GM15510 (cell line): ENCODE measurements around the gene NCR2.

Experiments
- POLR2A ChIP-seq: IDR thresholded peaks from 3 replicates; pipeline ENCODE4 v1.6.1; 2011; ENCODE audit warnings: borderline replicate concordance; ENCODE audit not compliant: insufficient read length; ENCODE audit errors: extremely low read depth

NCR2 gene

DNA sequence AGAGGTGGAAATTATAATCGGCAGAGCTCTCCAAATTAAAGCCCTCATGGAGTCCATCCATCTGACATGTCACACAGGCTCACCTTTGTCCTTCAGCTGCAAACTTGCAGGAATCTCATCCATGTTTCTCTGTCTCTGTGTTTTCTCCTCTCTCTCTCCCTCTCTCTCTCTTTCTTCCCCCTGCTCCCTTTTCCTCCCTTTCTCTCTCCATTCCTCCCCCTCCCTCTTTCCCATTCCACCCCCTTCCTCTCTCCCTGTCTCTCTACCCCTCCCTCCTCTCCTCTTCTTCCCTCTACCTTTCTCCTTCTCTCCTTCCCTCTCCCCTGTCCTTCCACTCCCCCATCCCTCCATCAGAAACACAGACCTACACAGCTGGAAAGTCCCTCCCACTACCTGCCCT is 6.8 kb downstream of the NCR2 start:
- no peak for TF ChIP-seq POLR2A

DNA sequence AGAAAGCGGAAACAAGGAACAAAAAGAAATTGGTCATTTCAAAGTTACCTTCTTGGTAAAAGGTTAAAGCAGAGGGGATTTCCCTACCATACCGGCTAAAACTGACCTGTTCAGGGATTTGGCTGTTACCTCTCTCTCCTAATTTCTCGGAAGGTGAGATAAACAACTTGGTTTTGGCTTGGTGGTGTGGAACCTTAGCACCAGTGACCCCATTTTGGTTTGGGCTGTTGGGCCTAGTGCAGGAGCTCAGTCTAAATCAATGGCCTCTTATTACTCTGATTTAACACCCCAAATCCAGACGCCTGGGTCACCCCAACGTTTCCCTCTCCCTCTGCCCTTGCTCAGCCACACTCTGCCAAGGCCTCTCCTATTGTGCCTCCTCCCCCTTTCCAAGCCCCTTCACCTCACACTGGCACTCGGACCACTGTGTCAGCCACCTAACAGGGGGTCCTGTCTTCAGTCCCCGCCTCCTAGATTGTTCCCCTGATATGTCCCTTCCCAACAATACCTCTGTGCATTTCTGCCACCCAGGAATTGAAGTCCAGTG is 8.3 kb downstream of the NCR2 start:
- no peak for TF ChIP-seq POLR2A

DNA sequence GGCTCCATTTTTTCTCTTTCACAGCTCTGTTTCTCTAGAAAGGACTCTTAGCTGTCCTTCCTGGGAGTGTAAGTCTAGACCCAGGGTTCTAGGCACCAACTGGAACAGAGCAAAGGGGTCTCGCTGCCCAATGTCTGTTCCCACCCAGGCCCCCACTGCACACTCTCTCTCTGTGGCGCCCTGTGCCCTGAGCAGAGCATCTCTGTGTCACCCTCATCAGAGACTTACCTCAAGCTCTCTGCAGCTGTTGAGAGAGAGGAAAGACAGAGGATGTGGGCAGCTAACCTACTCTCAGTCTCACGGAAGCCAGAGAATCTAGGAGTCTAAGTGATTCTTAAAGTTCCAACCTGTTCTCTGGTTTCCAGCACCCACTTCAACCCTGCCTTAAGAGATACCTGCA is 9.5 kb downstream of the NCR2 start:
- TF ChIP-seq POLR2A = no peak

DNA sequence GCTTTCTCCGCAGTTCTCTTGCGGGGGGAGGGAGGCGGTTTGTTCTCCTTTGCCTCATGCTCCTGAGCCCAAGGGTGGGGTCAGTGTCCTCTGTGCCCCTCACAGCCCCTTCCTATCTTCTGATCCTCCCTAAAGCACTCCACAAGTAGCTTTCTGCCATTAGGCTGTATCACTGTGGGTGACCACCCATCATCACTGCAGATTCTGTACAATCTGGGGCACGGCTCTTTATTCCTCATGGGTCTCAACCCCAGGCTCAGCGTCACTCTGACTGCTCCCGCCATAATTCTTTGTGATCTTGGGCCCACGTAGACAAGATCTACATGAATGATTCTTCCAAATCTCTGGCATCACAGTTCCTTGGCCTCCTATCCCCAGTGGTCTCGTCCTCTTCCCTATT is 10.5 kb downstream of the NCR2 start:
- no peak for TF ChIP-seq POLR2A

DNA sequence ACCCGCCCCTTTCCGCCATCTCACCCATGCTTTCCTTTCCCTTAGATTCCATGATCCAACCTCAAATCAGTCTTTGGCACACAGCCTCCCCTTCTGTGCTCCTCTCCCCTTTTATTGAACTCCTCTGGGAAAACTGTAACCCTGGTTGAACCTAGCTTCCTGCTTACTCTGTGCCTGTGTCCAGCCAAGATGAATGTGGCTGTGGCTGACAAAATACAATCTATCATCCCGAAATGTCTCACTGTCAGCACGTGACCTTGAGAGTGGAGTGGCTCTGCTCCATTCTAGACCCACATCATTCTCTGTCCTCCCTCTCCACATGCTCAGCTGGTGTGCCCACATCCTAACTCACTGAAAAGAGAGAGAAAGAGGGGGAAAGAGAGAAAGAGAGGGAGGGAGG is 11.0 kb downstream of the NCR2 start:
- TF ChIP-seq POLR2A = no peak

DNA sequence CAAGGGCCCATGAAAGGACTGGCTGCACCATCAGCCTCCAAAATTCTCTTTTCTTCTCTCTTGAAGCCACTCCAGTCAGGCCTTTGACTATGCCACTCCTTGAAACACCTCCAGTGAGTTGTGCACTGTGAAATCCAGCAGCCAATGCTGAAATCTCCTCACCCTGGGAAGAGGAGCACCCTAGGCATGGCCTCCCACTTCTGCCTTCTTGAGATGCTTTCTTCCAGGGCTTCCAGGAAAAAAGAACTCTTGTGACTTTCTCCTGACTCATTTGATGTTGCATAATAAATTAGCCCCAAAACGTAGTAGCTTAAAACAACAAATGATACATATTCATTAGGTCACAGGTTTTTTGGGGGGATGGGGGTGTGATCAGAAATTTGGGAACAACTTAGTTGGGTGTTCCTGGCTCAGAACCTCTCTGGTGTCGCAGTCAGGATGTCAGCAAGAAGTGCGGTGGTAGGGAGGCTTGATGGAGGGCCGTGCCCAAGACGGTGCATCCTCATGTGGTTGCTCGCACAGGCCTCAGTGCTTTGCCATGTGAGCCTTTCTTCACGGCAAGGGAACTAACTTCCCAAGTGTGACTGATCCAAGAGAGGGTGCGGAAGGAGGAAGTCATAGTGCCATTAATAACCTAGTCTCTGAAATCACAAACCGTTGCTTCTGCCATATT is 12.1 kb downstream of the NCR2 start:
- no peak for TF ChIP-seq POLR2A

DNA sequence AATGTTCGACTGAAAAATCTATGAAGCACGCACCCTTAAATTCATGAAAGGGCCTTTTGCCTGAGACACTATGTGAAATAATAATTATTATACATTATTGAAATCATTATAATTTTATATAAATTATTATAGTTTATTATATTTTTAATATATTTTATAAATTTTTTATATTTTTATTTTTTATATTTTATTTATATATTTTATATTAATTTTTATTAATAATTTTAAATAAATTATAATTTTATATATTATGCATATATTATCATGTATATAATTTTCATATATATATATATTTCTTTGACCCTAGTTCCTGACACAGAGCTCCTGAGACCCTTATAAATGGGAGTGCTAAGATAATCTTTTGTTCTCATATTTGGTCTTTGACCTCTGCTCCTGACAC is 13.5 kb downstream of the NCR2 start:
- no peak for TF ChIP-seq POLR2A

DNA sequence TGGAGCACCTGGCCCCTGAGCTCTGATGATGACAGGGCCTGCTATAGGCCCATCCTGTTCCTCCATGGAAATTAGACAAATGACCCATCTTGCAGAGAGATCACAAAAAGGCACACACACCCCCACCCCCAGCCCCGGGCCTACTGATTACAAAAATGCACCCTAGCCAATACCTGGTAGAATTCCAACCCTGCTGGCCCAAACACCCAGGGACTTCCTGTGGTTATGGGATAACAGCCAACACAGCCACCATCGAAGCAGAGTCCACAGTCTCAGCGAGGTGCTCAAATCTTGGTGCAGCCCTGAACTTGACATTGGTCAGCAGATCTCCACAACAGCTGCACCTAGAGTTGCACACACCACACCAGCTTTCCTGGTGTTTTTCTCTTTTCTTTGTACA is 17.0 kb downstream of the NCR2 start:
- no peak for TF ChIP-seq POLR2A

DNA sequence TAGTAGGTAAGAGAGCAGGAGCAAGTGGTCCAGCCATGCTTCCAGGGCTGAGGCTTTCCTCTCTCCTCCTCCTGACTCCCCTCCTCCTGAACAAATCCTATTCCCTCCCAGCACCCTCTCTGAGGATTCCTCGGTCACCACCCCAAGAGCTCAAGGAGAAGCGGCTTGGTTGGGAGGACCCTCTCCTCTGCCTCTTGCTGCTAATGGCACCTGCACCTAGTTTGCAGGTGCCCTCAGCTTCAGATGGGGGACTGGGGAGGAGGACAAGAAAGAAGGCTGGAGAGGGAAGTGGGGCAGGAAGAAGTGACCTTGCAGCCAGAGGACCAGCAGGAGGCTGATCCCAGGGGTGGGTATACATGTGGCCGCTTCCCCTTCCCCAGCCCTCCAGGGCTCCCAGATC is 17.5 kb downstream of the NCR2 start:
- no peak for TF ChIP-seq POLR2A

DNA sequence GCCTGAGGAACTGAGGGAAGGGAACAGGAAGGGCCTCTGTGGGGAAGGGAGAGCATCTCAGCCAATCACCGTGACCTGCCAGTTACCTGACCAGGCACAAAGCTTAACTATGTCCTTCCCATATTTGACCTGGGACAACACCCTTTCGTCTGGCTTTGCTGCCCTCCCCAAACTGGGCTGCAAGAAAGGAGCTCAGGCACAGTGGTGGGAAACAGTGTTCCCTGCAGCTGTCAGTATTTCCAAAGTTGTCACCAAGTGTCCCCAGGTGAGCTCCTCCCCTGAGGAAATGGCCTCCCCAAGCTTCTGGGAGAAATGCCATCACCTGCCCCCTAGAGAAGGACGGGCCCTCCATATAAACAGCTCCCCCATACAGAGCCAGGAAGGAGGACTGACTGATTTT is 17.9 kb downstream of the NCR2 start:
- no peak for TF ChIP-seq POLR2A

DNA sequence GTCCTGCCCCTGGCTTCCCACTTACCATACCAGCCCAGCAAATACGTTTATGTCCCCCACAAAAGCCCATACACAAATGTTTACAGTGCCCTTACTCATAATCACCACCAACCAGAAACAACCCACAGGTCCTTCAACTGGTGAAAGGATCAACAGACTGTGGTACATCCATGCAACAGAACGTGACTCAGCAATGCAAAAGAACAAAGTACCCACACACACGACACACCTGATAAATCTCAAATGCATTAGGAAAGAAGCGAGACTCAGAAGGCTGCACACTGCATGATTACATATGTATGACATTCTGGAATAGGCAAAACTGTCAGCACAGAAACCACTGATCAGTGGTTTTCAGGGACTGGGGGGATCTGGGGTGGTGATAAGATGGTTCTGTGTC is 20.5 kb downstream of the NCR2 start:
- TF ChIP-seq POLR2A = no peak

DNA sequence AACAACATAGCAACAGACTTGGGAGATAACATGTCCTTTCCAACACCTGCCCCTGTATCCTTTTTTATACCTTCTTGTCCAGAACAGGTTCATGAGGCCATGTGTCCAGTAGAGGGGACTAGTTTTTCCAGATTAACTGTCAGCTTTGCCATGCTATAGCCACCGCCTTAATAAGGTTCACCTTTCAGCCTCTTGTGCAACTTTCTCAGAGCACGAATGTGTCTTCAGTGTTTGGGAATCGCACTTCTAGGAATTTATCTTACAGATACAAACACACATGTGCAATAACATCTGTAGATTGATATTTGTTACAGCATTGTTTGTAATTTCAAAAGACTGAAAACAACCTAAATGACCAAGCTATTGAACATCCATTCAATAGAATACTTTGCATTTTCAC is 21.4 kb downstream of the NCR2 start:
- no peak for TF ChIP-seq POLR2A

DNA sequence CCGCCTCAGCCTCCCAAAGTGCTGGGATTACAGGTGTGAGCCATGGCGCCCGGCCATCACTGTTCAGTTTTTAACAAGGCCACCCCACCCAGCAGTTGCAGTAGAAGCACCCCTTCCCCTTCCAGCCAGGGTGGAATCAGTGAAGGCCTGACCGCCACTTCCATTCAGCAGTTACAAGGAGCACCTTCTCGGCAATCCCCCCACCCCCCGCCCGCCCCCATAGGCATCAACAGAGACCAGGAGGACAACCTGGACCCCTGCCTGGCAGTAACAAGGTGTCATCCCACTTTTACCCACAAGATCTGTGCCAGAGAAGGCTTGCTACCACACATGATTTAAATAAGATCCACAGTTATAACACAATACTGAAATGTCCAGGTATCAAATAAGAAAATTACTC is 23.1 kb downstream of the NCR2 start:
- TF ChIP-seq POLR2A = no peak

DNA sequence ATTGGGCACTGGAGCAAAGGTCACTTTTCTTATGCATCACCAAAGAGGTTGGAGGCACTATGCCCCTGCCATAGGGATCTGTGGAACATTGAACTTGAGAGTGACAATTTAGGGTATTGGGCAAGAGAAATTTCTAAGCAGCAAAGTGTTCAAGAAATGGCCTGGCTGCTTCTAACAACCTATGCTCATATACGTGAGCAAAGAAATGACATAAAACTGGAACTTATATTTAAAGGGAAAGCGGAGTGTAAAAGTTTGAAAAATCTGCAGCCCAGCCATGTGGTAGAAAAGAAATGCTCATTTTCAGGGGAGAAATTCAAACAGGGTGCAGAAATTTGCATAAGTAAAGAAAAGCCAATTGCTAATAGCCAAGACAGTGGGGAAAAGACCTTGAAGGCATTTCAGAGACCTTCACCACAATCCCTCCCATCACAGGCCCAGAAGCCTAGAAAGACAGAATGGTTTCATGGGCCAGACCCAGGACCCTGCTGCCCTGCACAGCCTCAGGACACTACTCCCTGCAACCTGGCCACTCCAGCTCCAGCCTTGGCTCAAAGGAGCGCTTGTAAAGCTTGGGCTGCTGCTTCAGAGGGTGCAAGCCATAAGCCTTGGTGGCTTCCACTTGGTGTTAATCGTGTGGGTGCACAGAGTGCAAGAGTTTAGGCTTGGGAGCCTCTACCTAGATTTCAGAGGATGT is 24.4 kb downstream of the NCR2 start:
- TF ChIP-seq POLR2A = no peak

DNA sequence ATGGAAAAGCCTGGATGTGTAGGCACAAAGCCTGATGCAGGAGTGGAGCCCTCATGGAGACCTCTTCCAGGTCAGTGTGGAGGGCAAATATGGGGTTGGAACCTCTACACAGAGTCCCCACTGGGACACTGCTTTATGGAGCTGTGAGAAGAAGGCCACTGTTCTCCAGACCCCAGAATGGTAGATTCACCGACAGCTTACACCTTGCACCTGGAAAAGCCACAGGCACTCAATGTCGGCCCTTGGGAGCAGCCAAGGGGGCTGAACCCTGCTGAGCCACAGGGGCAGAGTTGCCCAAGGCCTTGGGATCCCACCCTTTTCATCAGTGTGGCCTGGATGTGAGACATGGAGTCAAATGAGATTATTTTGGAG is 24.9 kb downstream of the NCR2 start:
- no peak for TF ChIP-seq POLR2A

DNA sequence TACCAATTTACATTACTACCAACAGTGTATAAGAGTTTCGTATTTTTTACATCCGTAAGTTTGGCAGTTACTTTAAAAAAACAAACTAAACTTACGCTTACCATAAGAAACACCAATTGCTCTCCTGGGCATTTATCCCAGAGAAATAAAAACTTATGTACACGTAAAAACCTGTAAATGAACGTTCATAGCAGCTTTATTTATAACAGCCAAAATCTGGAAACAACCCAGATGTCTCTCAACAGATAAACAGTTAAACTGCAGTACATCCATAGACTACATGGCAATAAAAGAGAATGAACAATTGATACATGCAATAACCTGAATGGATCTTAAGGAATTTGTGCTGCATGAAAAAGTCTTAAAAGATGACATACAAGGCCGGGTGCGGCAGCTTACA is 30.7 kb downstream of the NCR2 start:
- TF ChIP-seq POLR2A = no peak

DNA sequence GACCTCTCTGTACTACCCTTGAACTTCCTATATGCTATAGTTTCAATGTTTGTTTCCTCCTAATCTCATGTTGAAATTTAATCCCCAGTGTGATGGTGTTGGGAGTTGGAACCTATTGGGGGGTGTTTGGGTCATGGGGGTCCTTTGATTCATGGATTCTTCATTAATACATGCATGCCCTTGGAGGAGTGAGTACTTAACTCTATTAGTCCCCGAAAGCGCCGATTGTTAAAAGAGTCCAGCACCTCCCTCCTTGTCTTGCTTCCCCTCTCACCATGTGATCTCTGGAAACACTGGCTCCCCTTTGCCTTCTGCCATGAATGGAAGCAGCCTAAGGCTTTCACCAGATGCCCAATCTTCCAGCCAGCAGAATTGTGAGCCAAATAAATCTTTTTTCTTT is 31.7 kb downstream of the NCR2 start:
- no peak for TF ChIP-seq POLR2A

DNA sequence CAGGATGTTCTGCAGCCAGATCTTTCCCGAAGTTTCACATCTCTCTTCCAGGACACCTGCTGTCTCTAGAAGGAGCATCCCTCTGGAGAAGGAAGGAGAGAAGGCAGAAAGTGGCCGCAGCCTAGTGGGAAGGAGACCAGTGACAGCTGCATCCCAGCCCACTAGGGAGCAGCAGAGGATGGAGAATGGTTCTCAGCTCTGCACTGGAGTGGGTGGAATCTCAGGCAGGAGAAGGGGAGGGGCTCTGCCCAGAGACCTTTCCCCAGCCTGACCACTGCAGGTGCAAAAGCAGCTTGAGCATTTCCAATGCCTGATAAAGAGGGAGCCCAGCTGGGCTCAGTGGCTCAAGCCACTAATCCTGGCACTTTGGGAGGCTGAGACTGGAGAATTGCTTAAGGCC is 32.3 kb downstream of the NCR2 start:
- TF ChIP-seq POLR2A = no peak
